GM19351 (cell line): ENCODE data around the gene POR.
A peak's percentile ranks its signal among the peaks of the same experiment; 100 is the strongest.
"Not testable (repeated sequence)": the region's sequence is repeated elsewhere in the genome, so short reads cannot be mapped to it uniquely, and the experiment has no call there.

ENCODE experiments used
- ATAC-seq: cut with Tn5 transposase; IDR thresholded peaks from one replicate; pipeline ENCODE4 v1.9.1; 2021; ENCODE audit warnings: mild to moderate bottlenecking, moderate library complexity; ENCODE audit not compliant: unreplicated experiment

The POR gene

DNA sequence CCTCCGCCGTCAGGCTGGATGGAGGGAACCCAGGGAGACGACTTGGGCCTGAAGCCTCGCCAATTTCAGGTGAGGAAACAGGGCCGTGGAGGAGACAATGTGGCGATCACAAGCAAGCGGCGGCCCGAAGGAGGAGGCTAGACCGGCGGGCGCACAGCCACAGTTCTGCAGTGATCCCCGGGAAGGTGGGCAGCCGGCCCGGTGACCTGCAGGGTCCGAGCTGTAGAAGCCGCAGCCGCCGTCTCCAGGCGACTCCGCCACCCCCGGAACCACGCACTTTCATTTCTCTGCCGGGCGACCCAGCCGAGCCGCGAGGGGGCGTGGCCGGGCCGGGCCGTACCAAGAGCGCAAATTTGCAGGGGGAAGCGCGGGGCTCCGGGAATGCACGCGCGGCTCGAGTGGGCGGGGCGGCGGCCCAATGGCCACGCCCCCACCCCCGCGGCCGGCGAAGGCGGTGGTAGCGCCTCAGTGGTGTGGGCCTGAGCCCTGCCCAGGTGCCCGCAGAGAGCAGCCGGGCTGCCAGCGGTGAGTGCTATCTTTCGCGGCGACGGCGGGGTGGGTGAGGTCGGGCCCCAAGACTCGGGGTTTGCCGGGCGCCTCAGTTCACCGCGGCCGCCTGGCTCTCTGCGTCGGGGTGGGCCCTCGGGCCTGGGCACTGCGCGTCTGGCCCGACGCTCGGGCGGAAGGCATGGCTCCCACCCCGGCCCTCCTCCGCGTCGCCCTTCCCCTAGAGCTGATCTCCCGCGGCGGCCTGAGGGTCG lies at the start of gene POR:
Gene POR (plus strand): TSS at position 501 of the 761 bp plus-strand sequence. CDS start 38,847 bp downstream, outside the sequence.
- ATAC-seq, result peak; percentile 89

DNA sequence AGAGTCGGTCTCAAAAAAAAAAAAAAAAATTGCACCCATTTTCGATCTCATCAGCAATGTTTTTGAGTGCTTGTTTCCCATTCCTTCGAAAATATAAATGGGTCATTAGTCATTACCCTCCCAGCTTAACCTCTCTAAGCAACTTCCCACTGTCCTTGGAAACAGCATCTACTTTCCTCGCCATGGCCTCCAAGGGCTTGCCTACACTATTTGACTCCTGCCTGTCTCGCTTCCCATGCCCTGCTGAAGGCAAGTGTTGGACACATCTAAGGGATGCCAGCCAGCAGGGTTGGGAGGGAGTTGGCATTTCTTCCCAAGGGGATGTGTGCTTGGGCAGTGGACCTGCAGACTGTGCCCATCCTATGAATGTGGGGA lies 48.9 kb upstream of the POR start:
- ATAC-seq, result no peak

DNA sequence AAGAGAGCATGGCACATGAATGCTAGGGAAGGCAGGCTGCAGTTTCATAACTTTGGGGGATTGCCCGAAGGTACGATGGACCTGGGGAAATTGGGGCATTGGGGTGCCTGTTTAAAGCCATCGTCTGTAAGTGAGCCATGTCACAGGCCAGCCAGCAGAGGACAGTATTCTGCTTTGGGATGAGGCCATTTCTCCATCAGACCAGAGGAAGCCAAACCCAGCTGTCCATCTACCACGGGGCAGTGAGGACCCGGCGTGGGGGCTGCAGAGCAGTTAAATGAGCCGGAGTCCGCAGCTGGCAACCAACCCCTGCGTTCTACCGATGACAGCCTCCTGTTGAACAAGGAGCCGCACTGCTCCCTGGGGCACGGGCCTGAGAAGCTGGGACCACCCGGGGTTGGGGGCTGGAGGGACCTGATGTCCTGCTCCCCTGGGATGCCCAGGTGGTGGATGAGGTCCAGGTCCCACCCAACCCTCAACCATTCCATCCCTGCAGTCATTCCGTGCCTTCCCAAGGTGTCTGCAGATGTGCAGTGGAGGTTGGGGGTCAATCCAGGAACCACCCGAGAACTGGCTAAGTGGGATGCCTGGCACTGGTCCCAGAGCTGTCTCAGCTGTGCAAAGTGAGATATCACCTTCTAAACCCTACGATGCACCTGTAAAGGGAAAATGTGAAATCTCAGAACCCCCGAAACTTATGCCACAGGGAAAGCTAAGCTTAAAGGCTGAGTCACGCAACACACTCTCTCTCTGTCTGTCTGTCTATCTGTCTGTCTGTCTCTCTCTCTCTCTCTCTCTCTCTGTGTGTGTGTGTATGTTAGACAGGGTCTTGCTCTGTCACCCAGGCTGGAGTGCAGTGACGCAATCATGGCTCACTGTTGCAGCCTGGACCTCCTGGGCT lies 48.2 kb upstream of the POR start:
- ATAC-seq, result no peak

DNA sequence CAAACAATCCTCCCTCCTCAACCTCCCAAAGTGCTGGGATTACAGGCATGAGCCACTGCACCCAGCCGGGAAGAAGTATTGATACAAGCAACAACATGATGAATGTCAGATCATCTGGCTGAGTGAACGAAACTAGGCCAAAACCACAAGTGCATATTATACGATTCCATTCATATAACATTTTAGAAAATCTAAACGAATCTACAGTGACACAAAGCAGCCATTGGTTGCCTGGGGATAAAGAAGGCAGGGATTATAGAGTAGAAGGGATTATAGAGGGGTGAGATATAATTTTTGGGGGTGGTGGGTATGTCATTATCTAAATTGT lies 47.6 kb upstream of the POR start:
- ATAC-seq, result no peak

DNA sequence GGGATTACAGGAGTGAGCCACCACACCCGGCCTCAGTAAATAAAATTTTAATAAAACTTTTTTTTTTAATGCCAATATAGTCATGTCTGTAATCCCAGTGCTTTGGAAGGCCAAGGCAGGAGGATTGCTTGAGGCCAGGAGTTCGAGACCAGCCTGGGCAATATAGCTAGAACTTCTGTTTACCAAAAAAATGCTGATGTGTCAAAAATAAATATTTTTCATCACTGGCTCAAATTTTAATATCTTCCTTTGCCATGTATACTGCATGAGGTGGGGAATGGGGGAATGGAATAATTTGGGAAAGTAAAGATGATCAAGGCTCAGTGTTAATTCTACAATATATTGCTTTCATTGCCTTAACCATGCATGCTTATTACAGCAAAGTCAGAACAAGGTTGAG lies 46.8 kb upstream of the POR start:
- no peak for ATAC-seq

DNA sequence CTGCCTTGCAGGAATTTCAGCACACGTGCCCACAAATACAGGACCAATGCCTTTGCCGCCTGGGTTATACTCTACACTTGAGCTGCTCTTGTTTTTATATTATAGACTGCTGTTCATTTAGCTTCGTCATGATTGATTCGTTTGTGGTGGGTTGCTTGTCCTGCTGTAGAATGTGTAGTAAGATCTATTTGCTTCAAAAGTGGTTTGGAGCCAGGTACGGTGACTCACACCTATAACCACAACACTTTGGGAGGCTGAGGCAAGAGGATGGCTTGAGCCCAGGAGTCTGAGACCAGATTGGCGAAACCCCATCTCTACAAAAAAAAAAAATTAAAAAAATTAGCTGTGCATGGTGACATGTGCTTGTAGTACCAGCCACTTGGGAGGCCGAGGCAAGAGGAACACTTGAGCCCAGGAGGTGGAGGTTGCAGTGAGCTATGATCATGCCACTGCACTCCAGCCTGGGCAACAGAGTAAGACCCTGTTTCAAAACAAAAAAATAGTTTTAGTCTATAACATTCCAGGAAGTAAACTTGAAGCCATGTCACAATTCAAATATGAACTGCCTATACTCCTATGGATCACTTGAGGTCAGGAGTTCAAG lies 45.1 kb upstream of the POR start:
- ATAC-seq, result no peak

DNA sequence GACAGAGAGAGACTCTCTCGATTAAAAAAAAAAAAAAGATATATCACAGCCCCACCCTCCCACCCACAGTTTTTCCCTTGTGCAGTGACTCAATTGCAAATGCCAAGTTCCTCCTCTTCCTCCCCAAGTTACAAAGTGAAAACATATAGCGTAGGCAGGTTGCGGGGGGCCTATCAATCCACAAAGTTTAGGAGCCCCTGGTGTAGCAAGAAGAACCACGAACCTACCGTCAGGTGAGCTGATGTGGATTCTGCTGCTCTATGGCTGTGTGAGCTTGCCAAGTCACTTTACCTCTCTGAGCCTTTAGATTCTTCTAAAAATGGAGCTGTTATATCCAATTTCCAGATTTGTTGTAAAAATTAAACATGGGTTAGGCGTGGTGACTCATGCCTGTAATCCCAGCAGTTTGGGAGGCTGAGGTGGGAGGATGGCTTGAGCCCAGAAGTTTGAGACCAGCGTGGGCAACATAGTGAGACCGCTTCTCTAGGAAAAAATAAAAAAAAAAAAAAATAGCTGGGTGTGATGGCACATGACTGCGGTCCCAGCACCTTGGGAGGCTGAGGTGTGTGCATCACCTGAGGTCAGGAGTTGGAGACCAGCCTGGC lies 44.3 kb upstream of the POR start:
- ATAC-seq, result no peak

DNA sequence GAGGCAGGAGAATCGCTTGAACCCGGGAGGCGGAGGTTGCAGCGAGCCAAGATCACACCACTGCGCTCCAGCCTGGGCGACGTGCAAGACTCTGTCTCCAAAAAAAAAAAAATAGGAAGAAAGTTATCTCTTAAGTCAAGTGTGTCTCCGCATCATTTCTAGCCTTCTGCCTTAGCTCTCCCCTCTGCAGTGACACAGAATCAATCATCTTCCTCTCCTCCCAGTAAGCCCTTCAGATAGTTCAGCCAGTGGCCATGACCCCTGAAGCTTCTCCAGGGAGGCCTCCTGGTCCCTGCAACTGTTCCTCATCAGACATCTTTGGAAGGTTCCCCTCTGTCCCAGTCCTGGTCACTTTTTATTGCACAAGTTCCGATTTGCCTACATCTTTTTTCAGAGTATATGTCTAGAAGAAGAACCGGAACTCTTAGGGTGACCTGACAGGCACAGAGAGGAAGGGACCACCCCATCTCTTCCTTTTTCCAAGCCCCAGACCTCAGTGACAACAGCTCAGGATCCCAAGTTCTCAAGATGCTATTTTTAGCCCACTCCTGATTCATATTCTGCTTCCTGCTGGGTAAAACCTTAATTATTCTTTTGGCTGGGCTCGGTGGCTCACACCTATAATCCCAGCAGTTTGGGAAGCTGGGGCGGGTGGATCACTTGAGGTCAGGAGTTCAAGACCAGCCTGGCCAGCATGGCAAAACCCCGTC lies 42.7 kb upstream of the POR start:
- ATAC-seq, result no peak

DNA sequence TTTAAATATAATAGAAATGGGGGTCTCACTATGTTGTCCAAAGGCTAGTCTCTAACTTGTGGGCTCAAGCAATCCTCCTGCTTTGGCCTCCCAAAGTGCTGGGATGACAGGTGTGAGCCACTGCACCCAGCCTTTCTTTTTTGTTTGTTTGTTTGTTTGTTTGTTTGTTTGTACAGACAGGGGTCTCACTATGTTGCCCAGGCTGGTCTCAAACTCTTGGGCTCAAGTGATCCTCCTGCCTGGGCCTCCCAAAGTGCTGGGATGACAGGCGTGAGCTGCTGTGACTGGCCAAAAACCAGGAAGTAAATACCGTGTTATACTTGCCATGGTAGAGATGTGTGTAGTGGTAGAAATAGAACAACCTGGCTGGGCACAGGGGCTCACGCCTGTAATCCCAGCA lies 40.8 kb upstream of the POR start:
- ATAC-seq, result not testable (repeated sequence)

DNA sequence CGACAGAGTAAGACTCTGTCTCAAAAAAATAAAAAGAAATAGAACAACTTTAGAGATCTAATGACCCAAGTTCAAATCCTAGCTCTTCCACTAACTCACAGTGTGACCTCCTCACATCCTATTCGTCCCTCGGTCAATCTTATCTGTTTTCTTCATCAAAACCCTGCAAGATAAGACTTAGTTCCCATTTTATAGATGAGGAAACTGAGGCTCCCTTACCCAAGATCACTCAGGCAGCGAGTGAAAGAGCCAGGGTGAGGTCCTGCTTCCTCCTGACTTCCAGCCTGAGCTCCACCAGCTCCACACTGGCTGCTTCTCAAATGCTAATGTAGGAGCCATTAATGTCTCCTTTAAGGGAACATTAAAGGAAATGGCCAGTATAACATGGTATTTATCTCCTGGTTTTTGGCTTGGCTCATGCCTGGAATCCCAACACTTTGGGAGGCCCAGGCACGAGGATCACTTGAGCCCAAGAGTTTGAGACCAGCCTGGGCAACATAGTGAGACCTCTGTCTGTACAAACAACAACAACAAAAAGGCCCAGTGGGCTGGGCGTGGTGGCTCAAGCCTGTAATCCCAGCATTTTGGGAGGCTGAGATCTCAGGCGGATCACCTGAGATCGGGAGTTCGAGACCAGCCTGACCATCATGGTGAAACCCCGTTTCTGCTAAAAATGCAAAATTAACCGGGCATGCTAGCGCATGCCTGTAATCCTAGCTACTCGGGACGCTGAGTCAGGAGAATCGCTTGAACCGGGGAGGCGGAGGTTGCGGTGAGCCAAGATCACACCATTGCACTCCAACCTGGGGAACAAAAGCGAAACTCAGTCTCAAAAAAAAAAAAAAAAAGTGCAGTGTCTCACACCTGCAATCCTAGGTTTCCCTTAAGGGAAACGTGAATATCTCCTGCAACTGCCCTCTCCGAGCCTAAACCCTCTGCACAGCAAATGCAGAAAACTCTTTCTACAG lies 39.6 kb upstream of the POR start:
- no peak for ATAC-seq

DNA sequence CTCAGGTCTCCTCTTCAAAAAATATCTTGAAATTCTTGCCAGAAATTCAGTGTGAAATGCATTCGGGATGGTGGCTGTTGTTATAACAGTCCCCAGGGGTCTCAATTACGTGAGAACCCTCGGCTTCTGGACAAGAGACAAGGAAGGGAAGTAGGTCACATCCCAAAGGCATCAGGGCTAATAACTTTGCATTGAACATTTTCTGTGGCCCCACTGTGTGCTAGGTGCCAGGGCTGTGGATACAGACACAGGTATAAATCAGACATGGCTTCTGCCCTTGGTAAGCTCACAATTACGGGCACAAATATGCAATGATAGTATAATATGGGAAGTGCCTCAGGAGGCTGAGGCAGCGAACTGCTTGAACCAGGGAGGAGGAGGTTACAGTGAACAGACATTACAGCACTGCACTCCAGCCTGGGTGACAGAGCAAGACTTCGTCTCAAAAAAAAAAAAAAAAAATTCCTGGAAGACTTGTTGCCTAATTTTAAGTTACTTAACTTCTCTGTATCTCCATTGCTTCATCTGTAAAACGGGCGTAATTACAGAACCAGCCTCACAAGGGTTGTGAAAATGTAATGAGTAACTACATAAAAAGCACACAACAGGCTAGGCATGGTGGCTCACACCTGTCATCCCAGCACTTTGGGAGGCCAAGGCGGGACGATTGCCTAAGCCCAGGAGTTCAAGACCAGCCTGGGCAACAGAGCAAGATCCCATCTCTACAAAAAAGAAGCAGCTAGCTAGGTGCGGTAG lies 38.7 kb upstream of the POR start:
- no peak for ATAC-seq

DNA sequence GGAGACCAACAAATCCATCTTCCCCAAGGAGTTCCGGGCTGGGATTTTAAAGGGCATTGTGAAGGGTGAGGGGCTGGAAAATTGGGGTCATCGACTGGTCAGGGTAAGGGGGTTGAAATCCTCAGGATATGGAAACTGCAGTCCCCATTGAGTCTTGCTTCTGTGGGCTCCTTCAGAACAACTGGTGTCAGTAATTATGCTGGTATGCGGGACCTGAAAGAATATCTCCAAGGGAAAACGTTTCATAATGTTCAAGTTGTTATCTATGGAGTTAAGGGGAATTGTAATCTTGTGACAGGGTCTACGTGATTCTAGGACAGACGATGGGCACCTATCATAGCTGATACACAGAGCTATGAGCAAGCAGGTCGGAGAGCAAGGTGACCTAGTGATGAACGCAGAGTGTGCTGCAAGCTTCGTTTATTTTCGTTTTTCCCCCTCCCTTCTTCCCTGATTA lies 36.6 kb upstream of the POR start:
- ATAC-seq, result peak; percentile 42

DNA sequence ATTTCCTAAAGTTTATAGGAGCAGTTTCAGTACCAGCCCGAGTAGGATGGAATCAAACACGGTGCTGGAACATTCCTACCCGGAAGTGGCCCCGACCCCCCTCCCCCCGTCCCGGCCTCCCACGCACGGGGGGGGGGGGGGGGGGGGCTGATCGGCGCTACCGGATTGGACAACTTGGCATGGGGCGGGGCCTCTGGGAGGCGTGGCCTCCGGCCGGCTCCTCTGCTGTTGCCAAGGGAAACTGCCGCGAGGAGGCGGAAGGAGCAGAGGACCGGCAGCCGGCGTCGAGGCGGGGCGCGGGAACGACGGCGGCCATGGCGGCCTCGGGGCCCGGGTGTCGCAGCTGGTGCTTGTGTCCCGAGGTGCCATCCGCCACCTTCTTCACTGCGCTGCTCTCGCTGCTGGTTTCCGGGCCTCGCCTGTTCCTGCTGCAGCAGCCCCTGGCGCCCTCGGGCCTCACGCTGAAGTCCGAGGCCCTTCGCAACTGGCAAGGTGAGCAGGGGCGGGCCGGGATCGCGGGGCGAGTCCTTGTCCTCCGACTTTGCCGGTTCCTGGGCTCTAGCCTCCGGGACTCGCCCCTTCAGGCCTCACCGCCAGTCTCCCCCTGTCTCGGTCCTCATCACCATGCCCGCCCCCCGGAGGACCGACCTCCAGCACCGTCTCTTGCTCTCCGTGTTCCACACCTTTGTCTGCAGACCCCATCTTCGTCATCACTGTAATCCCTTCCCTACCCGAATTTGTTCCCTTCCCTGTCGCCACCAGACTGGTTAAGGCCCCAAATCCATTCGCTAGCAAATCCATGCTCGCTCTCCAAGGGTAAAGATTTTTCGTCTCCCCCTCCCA lies 36.0 kb upstream of the POR start, which contains the start of gene RHBDD2:
Gene RHBDD2 (plus strand): TSS at position 266 of the 843 bp plus-strand sequence. CDS start 49 bp downstream, at position 315.
- peak; percentile 94 for ATAC-seq

DNA sequence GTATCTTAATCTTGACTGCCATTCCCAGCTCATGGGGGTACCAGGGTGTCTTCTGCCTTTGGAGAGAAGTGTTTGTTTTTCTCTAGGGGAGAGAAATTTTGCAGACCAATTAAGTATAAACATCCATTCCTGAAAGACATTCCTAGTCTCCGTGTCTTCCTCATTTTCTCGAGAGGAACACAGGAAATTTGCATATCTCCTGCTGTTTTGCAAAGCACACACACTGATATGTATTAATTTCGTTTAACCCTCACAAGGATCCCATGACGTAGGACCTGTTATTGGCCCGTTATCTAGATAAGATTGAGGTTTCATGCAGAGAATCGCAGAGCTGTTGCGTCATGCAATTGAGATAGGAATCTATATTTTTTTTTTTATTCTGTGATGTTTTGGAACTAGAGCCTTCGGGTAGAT lies 35.2 kb upstream of the POR start:
- ATAC-seq, result no peak

DNA sequence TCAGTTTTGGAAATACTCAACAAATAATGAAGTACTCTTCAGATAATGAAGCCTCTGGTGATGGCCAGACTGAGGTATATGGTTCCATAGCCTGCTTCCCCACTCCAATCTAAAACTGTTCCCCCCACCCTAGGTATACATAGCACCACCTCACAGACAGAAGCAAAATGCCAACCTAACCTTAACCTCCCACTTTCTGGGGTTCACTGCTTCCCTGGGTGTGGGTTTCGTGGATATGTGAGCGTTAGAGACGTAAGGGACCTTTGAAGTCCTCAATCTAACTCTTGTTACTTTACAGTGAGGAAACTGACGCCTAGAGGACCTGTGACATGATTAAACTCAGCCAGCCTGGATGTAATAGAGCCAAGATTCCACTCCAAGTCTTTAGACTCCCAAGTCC lies 34.7 kb upstream of the POR start:
- ATAC-seq, result no peak

DNA sequence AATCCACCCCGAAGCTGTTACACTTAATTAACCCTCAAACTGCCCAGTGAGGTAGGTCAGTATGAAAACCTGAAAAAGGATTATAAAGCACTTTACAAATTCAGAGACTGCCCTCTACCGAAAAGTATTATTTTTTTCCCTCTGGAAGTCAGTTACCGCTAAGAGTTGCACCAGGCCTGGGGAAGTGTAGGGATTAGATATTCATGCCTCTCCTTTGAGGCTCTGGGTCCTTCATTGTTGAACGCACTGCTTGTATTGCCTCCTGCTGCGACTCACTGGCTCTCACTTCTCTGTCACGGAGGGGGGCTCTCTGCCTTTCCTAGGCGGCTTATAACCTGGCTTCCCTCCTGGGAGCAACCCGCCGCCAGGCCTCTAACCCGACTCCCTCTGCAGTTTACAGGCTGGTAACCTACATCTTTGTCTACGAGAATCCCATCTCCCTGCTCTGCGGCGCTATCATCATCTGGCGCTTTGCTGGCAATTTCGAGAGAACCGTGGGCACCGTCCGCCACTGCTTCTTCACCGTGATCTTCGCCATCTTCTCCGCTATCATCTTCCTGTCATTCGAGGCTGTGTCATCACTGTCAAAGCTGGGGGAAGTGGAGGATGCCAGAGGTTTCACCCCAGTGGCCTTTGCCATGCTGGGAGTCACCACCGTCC lies 33.4 kb upstream of the POR start:
- ATAC-seq, result no peak

DNA sequence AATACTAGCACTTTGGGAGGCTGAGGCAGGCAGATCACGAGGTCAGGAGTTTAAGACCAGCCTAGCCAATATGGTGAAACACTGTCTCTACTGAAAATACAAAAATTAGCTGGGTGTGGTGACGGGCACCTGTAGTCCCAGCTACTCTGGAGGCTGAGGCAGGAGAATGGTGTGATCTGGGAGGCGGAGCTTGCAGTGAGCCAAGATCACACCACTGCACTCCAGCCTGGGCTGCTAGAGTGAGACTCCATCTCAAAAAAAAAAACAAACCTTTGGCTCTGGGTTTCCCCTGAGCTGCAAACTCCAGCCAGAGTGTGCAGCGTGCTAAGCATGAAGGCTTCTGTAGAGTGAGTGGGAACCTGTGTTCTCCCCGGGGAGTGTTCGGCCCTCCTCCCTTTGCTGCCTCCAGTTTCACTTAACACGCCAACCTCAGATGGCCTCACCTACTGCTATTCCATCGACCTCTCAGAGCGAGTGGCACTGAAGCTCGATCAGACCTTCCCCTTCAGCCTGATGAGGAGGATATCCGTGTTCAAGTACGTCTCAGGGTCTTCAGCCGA lies 31.6 kb upstream of the POR start:
- ATAC-seq, result not testable (repeated sequence)
